ENCODE data around the gene TENM4.

The TENM4 gene

DNA sequence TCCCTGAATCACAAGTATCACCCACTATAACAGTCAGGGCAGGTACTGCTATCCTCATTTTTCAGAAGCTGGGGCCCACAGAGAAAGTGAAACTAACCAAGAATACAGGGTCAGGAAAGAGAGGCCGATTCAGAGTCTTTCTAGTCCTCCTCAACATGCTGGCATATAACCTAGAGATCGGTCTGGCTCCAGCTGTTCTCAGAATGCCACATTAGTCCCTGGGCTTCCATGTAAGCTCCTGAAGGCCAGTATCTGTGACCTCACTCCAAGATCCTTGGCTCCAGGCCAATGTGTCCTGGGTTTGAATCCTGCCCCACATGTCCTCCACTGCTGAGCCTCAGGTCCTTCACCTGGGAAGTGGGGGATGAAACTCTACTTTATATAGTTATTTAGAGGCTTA is 50.4 kb downstream of the TENM4 start:
- H3K4me1 ChIP-seq (ENCODE audit: control insufficient read depth, low read length) = no peaks in the 10 kb centered on the region
- H3K36me3 ChIP-seq (ENCODE audit: control insufficient read depth, low read length) = no peaks in the 10 kb centered on the region
- H3K27me3 ChIP-seq (ENCODE audit: control insufficient read depth, low read length) = no peaks in the 10 kb centered on the region
- H3K79me2 ChIP-seq (ENCODE audit: control insufficient read depth, low read length) = no peaks in the 10 kb centered on the region
- H3F3A ChIP-seq (ENCODE audit: control insufficient read depth, insufficient read depth) = no peaks in the 10 kb centered on the region
- H3K4me2 ChIP-seq (ENCODE audit: low read length) = no peak overlapping the region
- H3K4me3 ChIP-seq (ENCODE audit: low read length) = no peak overlapping the region
- H3K9me3 ChIP-seq (ENCODE audit: control insufficient read depth, insufficient read depth, low read length) = no peaks in the 10 kb centered on the region
- TF ChIP-seq CTCF (IDR thresholded peaks at IDR 0.05; ENCODE audit: low read depth, low read length, poor library complexity, severe bottlenecking) (no peak), EZH2phosphoT487 (IDR thresholded peaks at IDR 0.05; ENCODE audit: borderline replicate concordance, low read length) (no peak)
- H3K27ac ChIP-seq (ENCODE audit: low read depth, low read length) = no peak overlapping the region
- H4K20me1 ChIP-seq (ENCODE audit: control insufficient read depth, insufficient read depth, low read depth, low read length) = no peaks in the 10 kb centered on the region
- H3K9me2 ChIP-seq (replicated peaks; ENCODE audit: control insufficient read depth, low read length) = no peaks in the 10 kb centered on the region

DNA sequence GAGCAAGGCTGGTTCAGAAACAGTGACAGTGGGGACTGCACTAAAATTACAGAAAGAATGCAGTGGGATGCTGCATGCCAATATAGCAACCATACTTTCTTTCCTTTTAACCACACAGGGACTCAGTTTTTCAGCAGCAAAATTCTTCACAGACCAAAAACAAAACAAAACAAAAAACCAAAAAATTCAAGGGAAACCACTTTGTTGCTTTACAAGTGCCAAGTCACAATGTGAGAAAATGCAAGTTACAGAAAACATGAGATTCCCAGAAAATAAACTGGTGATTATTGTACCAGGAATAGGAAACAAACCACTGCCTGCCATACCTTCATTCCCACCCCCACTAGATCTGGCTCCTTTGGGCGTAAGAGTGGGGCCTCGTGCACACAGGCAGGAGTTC is 52.6 kb downstream of the TENM4 start:
- H3K36me3 ChIP-seq (ENCODE audit: control insufficient read depth, low read length) = no peaks in the 10 kb centered on the region
- no peak overlapping the region for H3K27ac ChIP-seq (ENCODE audit: low read depth, low read length)
- TF ChIP-seq CTCF (IDR thresholded peaks at IDR 0.05; ENCODE audit: low read depth, low read length, poor library complexity, severe bottlenecking) (no peak), EZH2phosphoT487 (IDR thresholded peaks at IDR 0.05; ENCODE audit: borderline replicate concordance, low read length) (no peak)
- no peaks in the 10 kb centered on the region for H3K79me2 ChIP-seq (ENCODE audit: control insufficient read depth, low read length)
- no peak overlapping the region for H3K4me3 ChIP-seq (ENCODE audit: low read length)
- no peaks in the 10 kb centered on the region for H3F3A ChIP-seq (ENCODE audit: control insufficient read depth, insufficient read depth)
- no peaks in the 10 kb centered on the region for H4K20me1 ChIP-seq (ENCODE audit: control insufficient read depth, insufficient read depth, low read depth, low read length)
- no peak overlapping the region for H3K4me2 ChIP-seq (ENCODE audit: low read length)
- no peaks in the 10 kb centered on the region for H3K9me3 ChIP-seq (ENCODE audit: control insufficient read depth, insufficient read depth, low read length)
- H3K4me1 ChIP-seq (ENCODE audit: control insufficient read depth, low read length) = no peaks in the 10 kb centered on the region
- H3K9me2 ChIP-seq (replicated peaks; ENCODE audit: control insufficient read depth, low read length) = no peaks in the 10 kb centered on the region
- H3K27me3 ChIP-seq (ENCODE audit: control insufficient read depth, low read length) = no peaks in the 10 kb centered on the region

- no peaks in the 10 kb centered on the region for H4K20me1 ChIP-seq (ENCODE audit: control insufficient read depth, insufficient read depth, low read depth, low read length)
- no peak for TF ChIP-seq EZH2phosphoT487 (IDR thresholded peaks at IDR 0.05; ENCODE audit: borderline replicate concordance, low read length)
- TF ChIP-seq CTCF (IDR thresholded peaks at IDR 0.05; ENCODE audit: low read depth, low read length, poor library complexity, severe bottlenecking) = no peak
- H3K4me3 ChIP-seq (ENCODE audit: low read length) = no peak overlapping the region
- no peak overlapping the region for H3K4me2 ChIP-seq (ENCODE audit: low read length)
- no peaks in the 10 kb centered on the region for H3K27me3 ChIP-seq (ENCODE audit: control insufficient read depth, low read length)
- no peaks in the 10 kb centered on the region for H3K9me2 ChIP-seq (replicated peaks; ENCODE audit: control insufficient read depth, low read length)
- H3K27ac ChIP-seq (ENCODE audit: low read depth, low read length) = no peak overlapping the region
- no peaks in the 10 kb centered on the region for H3K36me3 ChIP-seq (ENCODE audit: control insufficient read depth, low read length)
- no peaks in the 10 kb centered on the region for H3K79me2 ChIP-seq (ENCODE audit: control insufficient read depth, low read length)
- no peaks in the 10 kb centered on the region for H3K9me3 ChIP-seq (ENCODE audit: control insufficient read depth, insufficient read depth, low read length)
- H3F3A ChIP-seq (ENCODE audit: control insufficient read depth, insufficient read depth) = no peaks in the 10 kb centered on the region
- H3K4me1 ChIP-seq (ENCODE audit: control insufficient read depth, low read length) = no peaks in the 10 kb centered on the region
These were observed 57.0 kb downstream of the TENM4 start for GRCh38 chr11:79383874-79384273.

Data from DOHH2 (cell line).